ENCODE results near the gene GTPBP1. TPM values are rescaled to one million over a fixed set of nuclear protein-coding genes. Genes with fewer than 3 reads are reported as not detected.

Gene GTPBP1
- total RNA-seq, 2 experiments from 2014 or later, result 88.6 to 92.8 TPM

DNA sequence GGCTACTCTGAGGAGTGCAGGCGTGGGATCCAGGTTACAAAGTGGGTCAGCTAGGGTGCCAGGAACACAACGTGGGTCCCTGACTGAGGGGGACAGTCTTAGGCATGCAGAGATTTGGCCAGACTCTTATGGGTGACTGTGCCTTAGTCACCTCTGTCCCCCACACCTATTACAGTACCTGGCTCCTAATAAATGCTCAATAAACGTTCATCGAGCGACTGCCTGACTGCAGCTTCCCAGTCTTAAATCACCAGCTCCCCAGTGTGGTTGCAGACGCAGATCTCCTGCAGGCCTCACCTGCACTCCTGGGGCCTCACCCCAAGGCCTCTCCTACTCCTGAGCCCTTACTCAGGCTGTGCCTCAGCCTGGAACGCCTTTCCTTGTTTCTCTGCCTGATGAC is 53.3 kb downstream of the GTPBP1 start:
- Mint-ChIP-seq H3K36me3 (ENCODE audit: low read depth) (peaks cover 5% of the 10 kb centered on the region), H3K4me1 (peaks cover 31% of the 10 kb centered on the region), H3K27me3 (no peaks in the 10 kb centered on the region), H3K27ac (no peak overlapping the region), H3K4me3 (no peak overlapping the region), H3K9me3 (ENCODE audit: low read depth) (no peaks in the 10 kb centered on the region)
- ChIA-PET POLR2A (no interaction called here), CTCF (interaction anchor here (0.6 to 3.0 kb wide), 7 partner anchors 8 to 355 kb away, joined by 3 to 22 read pairs (median 4); no protein-coding TSS in a partner anchor)
- intact Hi-C loops (cut with DNase I, micrococcal nuclease), result loop anchor here (5.0 to 10.0 kb wide), 8 partner anchors 33 to 1084 kb away; partner anchors contain the start of genes APOBEC3C (in 1 of the 2), CBX7 (in 1 of the 2), DNAL4 (in 1 of the 2) and LGALS1 (in 1 of the 2)
- DNase-seq (no peak), ATAC-seq (no peak)

DNA sequence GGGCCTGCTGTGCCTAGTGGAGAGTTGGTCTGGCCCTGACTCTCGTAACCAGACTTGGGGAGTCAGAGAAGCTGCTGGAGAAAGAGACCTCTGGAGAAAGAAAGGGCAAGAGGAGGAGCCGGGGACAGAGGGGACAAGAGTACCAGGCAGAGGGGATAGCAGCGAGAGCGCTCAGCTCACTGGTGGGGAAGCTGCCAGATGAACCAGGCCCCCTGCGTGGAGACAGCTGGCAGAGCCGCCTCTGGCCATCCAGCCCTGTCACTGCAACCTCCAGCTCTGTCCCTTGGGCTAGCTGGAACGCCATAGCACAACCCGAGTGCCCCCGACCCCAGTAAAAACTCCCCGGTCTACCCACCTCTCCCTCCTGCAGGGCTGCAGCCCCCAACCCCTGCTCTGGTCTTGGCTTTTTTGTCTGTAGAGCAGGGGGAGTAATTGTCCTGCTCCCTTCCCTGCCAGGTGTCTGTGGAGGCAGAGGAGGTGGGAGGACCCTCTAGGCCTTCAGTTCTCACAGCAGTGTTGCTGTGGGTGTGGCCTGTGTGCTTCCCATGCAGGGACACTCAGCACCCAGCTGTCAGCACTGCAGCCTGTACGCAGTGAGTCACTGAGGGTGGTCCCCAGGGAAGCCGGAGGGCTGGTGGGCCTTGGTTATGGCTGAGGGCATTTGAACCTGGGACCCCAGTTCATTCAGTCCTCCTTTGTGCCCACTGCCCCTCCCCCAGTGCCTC is 54.9 kb downstream of the GTPBP1 start:
- intact Hi-C loops (cut with DNase I, micrococcal nuclease), result no loop called here
- H3K36me3 Mint-ChIP-seq (ENCODE audit: low read depth), result peaks cover 2% of the 10 kb centered on the region
- no peaks in the 10 kb centered on the region for H3K9me3 Mint-ChIP-seq (ENCODE audit: low read depth)
- DNase-seq, result no peak
- H3K27ac Mint-ChIP-seq, result no peak overlapping the region
- no peak overlapping the region for H3K4me3 Mint-ChIP-seq
- CTCF ChIA-PET, result interaction anchor here (0.7 to 3.0 kb wide), 2 partner anchors 8 to 110 kb away, joined by 3 to 22 read pairs; no protein-coding TSS in a partner anchor
- H3K27me3 Mint-ChIP-seq, result no peaks in the 10 kb centered on the region
- POLR2A ChIA-PET, result no interaction called here
- peaks cover 29% of the 10 kb centered on the region for H3K4me1 Mint-ChIP-seq
- ATAC-seq, result no peak

DNA sequence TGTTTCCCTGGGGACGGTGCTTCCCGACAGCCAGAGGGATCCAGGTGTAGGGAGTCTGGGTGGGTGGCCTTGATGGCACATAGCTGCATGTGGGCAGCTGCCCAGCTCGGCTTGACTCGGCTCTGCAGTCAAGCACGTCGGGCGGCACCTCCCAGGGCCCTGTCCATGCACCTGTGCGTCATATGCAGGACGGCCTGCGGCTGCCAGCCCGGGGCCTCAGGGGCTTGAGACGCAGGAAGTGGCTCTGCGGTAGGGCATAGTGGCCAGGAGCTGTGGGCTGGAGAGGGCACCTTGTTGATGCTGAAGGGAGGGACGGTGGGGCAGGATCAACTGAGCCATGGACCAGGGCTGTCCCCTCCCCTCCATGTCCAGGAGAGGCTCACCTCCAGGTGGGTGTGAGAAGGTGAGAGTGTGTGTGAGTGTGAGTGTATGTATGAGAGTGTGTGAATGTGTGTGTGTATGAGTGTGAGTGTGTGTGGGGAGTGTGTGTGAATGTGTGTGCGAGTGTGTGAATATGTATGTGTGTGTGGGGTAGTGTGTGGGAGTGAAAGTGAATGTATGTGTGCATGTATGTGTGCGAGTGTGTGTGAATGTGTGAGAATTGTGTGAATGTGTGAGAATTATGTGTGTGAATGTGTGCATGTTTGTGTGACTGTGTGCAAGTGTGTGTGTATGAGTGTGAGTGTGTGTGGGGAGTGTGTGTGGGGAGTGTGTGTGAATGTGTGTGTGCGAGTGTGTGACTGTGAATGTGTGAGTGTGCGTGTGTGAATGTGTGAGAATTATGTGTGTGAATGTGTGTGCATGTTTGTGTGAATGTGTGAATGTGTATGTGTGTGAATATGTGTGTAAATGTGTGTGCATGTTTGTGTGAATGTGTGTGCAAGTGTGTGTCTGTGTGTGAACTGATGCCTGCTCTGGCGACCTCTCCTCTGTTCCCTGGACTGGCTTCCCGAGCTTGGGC is 55.7 kb downstream of the GTPBP1 start:
- POLR2A ChIA-PET, result interaction anchor here (0.5 kb wide), 1 partner anchor 83 kb away, joined by 3 read pairs; no protein-coding TSS in a partner anchor
- ATAC-seq (no peak), DNase-seq (no peak)
- no peaks in the 10 kb centered on the region for H3K27me3 Mint-ChIP-seq
- intact Hi-C loops (cut with DNase I, micrococcal nuclease), result no loop called here
- no peak overlapping the region for H3K27ac Mint-ChIP-seq
- H3K9me3 Mint-ChIP-seq (ENCODE audit: low read depth), result no peaks in the 10 kb centered on the region
- peaks cover 30% of the 10 kb centered on the region for H3K4me1 Mint-ChIP-seq
- CTCF ChIA-PET, result no interaction called here
- peaks cover 2% of the 10 kb centered on the region for H3K36me3 Mint-ChIP-seq (ENCODE audit: low read depth)
- H3K4me3 Mint-ChIP-seq, result no peak overlapping the region

DNA sequence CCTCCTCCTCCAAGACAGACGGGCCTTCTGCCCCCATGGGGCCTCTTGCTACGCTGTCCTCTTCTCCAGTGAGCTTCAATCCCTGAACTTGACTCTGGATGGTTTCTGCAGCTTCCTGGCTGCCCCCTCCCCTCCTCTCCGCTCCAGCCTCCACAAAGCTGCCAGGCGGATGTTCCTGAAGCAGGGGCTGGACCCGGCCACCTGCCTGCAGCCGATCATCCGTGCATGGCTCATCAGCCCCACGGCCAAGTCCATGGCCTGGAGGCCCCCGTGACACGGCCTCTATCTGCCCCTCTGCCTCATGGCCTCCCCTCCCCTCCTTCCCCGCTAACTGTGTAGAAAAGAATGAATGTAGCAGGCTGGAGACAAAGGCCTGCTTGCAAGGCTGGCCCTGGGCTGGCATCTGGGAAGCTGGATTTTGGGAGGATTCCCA is 56.8 kb downstream of the GTPBP1 start:
- Mint-ChIP-seq H3K4me3 (no peak overlapping the region), H3K27me3 (no peaks in the 10 kb centered on the region), H3K27ac (no peak overlapping the region), H3K4me1 (peaks cover 19% of the 10 kb centered on the region), H3K36me3 (ENCODE audit: low read depth) (no peaks in the 10 kb centered on the region), H3K9me3 (ENCODE audit: low read depth) (no peaks in the 10 kb centered on the region)
- ChIA-PET POLR2A (no interaction called here), CTCF (interaction anchor here (0.6 to 0.7 kb wide), 2 partner anchors 37 to 913 kb away, joined by 3 read pairs; partner anchors contain the start of gene EIF3L)
- DNase-seq (no peak), ATAC-seq (no peak)
- intact Hi-C loops (cut with DNase I, micrococcal nuclease), result no loop called here

DNA sequence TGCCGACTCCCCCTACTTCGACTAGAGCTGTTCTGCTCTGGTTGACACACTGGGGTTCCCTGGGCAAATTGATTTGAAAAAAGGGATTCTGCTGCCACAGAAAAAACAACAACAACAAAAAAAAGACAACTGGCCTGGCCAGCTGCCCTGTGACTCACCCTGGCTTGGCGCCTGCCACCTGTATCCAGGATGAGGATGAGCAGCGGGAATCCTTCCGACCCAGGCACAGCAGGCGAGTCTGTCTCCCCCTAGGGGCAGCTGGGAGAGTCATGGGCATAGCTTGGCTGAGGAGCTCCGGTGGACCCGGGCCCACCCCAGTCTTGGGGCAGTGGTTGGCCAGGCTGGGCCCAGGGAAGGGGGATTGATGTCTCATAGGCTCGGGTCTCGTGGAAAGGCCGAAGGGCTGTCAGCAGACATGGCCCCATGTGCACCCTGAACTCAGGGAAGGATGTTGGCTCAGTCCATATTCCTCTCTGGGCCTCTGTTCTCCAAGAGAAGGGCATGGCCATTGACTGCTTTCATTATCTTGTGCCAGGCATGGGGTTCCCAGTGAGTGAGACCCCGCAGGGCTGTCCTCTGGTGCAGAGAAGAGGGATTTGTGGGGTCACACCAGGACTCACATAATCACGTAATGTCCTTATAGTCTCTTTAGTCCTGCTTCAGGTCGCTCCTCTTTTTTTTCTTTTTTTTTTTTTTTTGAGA is 60.5 kb downstream of the GTPBP1 start:
- Mint-ChIP-seq H3K27ac (no peak overlapping the region), H3K4me3 (no peak overlapping the region), H3K9me3 (ENCODE audit: low read depth) (no peaks in the 10 kb centered on the region), H3K27me3 (no peaks in the 10 kb centered on the region), H3K4me1 (peaks cover 4% of the 10 kb centered on the region), H3K36me3 (ENCODE audit: low read depth) (no peaks in the 10 kb centered on the region)
- DNase-seq (peak; percentile 60), ATAC-seq (peak; percentile 38)
- intact Hi-C loops (cut with DNase I, micrococcal nuclease), result no loop called here
- ChIA-PET CTCF (interaction anchor here (0.6 to 3.3 kb wide), 12 partner anchors 14 to 237 kb away, joined by 3 to 12 read pairs (median 3); partner anchors contain the start of gene TOMM22), POLR2A (no interaction called here)

DNA sequence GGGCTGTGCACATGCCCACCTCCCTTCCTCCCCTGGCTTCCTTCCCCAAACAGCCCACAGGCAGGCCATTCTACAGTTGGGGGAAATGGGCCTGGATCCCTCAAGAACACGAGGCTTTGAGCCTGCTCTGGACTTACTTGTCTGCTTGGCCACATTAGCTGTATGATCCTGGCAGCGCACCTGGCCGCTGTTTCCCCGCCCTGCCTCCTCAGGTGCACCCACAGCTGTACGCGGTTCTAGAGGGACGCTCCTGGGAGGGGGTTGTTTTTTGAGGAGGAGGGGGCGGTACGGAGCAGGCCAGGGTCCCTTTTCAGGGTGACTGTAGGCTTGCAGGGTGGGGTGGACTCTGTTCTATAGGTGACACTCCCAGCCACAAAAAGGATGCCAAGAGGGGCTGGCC is 61.6 kb downstream of the GTPBP1 start:
- Mint-ChIP-seq H3K4me1 (peaks cover 4% of the 10 kb centered on the region), H3K9me3 (ENCODE audit: low read depth) (no peaks in the 10 kb centered on the region), H3K4me3 (no peak overlapping the region), H3K36me3 (ENCODE audit: low read depth) (no peaks in the 10 kb centered on the region), H3K27ac (no peak overlapping the region), H3K27me3 (no peaks in the 10 kb centered on the region)
- ATAC-seq (no peak), DNase-seq (no peak)
- intact Hi-C loops (cut with DNase I, micrococcal nuclease), result no loop called here
- ChIA-PET CTCF (interaction anchor here (0.6 to 3.3 kb wide), 12 partner anchors 8 to 469 kb away, joined by 3 to 12 read pairs (median 3); partner anchors contain the start of gene TOMM22), POLR2A (no interaction called here)

DNA sequence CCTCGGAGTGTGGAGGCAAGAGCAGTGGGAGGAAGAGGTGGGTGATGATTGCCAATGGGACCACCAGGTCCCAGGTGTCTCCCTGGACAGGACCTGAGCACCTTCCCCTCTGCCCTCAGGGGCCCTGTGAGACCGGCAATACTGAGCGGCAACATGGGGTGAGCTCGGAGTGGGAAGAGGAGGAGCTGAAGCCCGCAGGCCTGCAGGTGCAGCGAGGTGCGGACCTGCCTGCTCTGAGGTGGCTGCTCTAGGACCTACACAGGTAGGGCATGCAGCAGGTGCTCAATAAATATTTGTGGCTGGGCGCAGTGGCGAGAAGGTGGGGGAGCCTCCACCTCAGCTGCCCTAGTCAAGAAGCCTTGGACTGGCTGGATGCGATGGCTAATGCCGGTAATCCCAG is 62.3 kb downstream of the GTPBP1 start:
- Mint-ChIP-seq H3K9me3 (ENCODE audit: low read depth) (no peaks in the 10 kb centered on the region), H3K27ac (no peak overlapping the region), H3K36me3 (ENCODE audit: low read depth) (no peaks in the 10 kb centered on the region), H3K4me3 (no peak overlapping the region), H3K4me1 (peaks cover 4% of the 10 kb centered on the region), H3K27me3 (no peaks in the 10 kb centered on the region)
- intact Hi-C loops (cut with DNase I, micrococcal nuclease), result loop anchor here in 1 of 2 experiments (1.0 kb wide), 1 partner anchor 235 kb away; no protein-coding TSS in a partner anchor
- ATAC-seq, result no peak
- ChIA-PET CTCF (interaction anchor here (0.6 to 4.6 kb wide), 10 partner anchors 9 to 463 kb away, joined by 3 to 22 read pairs (median 6); no protein-coding TSS in a partner anchor), POLR2A (no interaction called here)
- no peak for DNase-seq

DNA sequence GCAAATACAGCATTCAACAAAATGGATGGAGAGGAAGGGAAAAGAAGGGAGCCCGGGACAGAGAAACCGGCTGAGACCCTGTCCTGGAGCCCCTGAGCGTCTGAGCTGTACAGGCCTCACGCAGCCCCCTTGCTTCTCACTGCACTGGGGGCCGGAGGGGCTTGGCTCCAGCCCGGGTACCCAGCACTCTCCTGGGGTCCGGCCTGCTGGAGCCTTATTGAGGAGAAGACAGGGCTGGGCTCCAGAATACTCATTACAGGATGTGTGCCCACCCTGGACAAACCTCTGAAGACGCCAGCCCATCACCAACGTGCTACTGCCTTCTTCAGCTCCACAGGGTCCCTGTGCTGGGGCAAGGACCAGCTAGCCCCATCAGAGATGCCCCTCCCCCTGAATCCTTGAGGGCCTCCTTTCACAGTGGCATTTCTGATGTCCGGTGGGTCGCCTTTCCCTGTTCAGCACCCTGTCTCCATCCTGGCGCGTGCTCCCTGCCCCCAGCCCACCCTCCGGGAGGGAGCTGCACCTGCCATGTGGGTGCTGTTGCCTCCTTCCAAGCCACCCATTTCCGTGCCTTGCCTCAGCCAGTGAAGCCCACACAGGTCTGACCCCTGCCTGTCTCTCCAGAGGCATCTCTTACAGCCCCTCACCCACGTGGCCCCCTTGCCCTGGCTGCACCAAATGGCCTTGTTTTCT is 64.7 kb downstream of the GTPBP1 start:
- DNase-seq (no peak), ATAC-seq (no peak)
- no peaks in the 10 kb centered on the region for H3K27me3 Mint-ChIP-seq
- peaks cover 4% of the 10 kb centered on the region for H3K4me1 Mint-ChIP-seq
- intact Hi-C loops (cut with DNase I, micrococcal nuclease), result no loop called here
- H3K9me3 Mint-ChIP-seq (ENCODE audit: low read depth), result no peaks in the 10 kb centered on the region
- no peak overlapping the region for H3K4me3 Mint-ChIP-seq
- no peak overlapping the region for H3K27ac Mint-ChIP-seq
- ChIA-PET POLR2A (no interaction called here), CTCF (interaction anchor here (0.6 to 4.6 kb wide), 4 partner anchors 97 to 235 kb away, joined by 3 to 17 read pairs (median 4); no protein-coding TSS in a partner anchor)
- H3K36me3 Mint-ChIP-seq (ENCODE audit: low read depth), result no peaks in the 10 kb centered on the region

DNA sequence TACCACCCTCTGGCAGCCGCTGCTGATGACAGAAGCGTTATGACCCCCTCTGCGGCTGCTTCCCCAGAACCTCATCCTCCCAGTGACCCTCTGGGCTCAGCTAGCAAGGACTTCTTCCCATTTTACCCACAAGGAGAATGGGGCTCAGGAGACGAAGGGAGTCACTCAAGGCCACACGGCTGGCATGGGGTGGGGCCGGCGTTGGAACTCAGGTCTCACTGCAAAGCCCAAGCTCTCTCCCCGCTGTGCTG is 66.8 kb downstream of the GTPBP1 start:
- Mint-ChIP-seq H3K4me3 (no peak overlapping the region), H3K9me3 (ENCODE audit: low read depth) (no peaks in the 10 kb centered on the region), H3K4me1 (peaks cover 2% of the 10 kb centered on the region), H3K27ac (no peak overlapping the region), H3K27me3 (no peaks in the 10 kb centered on the region), H3K36me3 (ENCODE audit: low read depth) (no peaks in the 10 kb centered on the region)
- CTCF ChIA-PET, result no interaction called here
- intact Hi-C loops (cut with DNase I, micrococcal nuclease), result no loop called here
- no peak for ATAC-seq
- no peak for DNase-seq
- POLR2A ChIA-PET, result no interaction called here

DNA sequence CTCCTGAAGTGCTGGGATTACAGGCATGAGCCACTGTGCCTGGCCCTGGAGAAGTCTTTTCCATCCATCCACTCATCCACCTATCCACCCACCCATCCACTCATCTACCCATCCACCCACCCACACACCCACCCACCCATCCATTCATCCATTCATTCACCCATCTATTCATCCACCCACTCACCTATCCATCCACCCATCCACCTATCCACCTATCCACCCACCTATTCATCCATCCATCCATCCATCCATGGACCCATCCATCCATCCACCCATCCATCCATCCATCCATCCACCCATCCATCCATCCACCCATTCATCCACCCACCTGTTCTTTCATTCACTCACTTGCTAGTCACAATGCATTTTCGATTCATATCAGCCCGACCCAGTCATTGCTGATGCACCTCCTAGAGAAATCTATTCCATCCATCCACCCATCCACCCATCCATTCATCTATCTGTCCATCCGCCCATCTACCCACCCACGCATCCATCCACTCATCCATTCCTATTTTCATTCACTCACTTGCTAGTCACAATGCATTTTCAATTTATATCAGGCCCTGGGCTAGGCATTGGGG is 67.7 kb downstream of the GTPBP1 start:
- no peak for DNase-seq
- Mint-ChIP-seq H3K9me3 (ENCODE audit: low read depth) (no peaks in the 10 kb centered on the region), H3K36me3 (ENCODE audit: low read depth) (no peaks in the 10 kb centered on the region), H3K4me1 (peaks cover 2% of the 10 kb centered on the region), H3K4me3 (no peak overlapping the region), H3K27ac (no peak overlapping the region), H3K27me3 (no peaks in the 10 kb centered on the region)
- ChIA-PET CTCF (no interaction called here), POLR2A (no interaction called here)
- intact Hi-C loops (cut with DNase I, micrococcal nuclease), result no loop called here
- no peak for ATAC-seq

Data from activated CD4-positive, alpha-beta T cell treated with anti-CD3 and anti-CD28 coated beads for 36 hours (primary cell).